ENCODE measurements around the gene FAH.

FAH gene

DNA sequence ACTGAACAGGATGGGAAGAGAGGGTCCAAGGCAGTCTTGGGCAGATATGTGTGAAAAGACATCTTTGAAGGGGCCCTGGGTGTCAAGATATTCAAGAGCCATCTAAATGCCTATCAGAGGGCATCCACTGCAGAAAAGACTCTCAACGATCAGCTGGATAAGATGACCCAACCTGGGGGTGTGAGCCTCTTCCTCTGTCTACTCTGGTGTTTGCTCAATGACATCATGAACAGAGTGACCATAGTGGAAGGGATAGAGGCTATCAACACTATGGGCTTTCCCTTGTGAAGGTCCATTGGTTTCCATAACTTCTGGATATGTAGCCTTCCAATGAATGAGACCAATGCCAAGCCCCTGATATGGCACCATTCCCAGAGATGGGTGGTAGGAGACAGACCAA lies 42.1 kb downstream of the FAH start:
- Histone ChIP-seq H3K36me3 (ENCODE audit: control insufficient read depth, insufficient read depth, low read length) (no peaks in the 10 kb centered on the region), H3K4me1 (ENCODE audit: control insufficient read depth, insufficient read depth, low read length) (peaks cover 11% of the 10 kb centered on the region), H3K27me3 (ENCODE audit: control insufficient read depth, insufficient read depth, low read length) (no peaks in the 10 kb centered on the region), H3K4me3 (ENCODE audit: low read depth, low read length) (no peak overlapping the region), H3K9ac (ENCODE audit: low read length) (no peak overlapping the region), H3K9me3 (ENCODE audit: control insufficient read depth, insufficient read depth, low read depth, low read length) (no peaks in the 10 kb centered on the region), H3K27ac (ENCODE audit: low read depth, low read length) (no peak overlapping the region)

DNA sequence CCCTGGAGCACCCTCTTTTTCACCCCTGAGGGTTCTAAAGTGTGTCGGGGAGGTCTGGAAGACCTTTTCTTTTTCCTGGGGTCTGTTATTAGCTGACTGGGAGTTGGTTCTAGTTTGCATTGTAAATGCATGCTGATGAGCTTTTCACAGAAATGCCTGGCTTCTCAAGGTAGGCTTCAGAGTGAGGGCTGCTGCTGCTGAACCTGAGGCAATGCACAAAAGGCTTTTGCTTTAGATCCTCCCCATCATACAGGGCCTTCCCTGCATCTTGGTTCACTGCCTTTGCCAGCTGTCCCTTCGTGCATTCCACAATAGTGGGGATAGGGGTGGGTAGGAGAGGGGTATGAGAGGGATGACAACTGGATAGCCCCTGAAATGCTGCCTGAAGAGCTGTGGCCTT lies 46.6 kb downstream of the FAH start:
- Histone ChIP-seq H3K9ac (ENCODE audit: low read length) (no peak overlapping the region), H3K27ac (ENCODE audit: low read depth, low read length) (no peak overlapping the region), H3K9me3 (ENCODE audit: control insufficient read depth, insufficient read depth, low read depth, low read length) (no peaks in the 10 kb centered on the region), H3K27me3 (ENCODE audit: control insufficient read depth, insufficient read depth, low read length) (no peaks in the 10 kb centered on the region), H3K4me3 (ENCODE audit: low read depth, low read length) (no peak overlapping the region), H3K36me3 (ENCODE audit: control insufficient read depth, insufficient read depth, low read length) (no peaks in the 10 kb centered on the region), H3K4me1 (ENCODE audit: control insufficient read depth, insufficient read depth, low read length) (peaks cover 13% of the 10 kb centered on the region)

DNA sequence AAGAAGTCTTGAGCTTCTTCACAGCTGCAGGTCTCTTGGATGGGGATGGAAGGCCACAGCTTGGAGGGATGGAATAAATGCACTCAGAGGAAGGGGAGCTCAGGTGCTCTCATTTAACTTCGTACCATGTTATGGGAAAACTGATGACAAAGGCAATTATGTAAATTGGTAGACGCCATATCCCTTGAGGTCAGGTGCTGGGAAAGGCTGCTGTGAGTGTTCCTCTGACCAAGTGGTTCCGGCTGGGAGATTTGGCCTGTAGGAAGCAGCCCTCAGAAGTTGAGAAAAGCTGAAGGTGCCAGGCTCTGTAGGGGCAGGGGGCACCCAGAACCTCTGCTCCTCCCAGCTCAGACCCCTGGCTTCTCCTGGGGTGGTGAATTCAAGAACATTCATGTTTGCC lies 47.1 kb downstream of the FAH start:
- Histone ChIP-seq H3K27me3 (ENCODE audit: control insufficient read depth, insufficient read depth, low read length) (no peaks in the 10 kb centered on the region), H3K36me3 (ENCODE audit: control insufficient read depth, insufficient read depth, low read length) (no peaks in the 10 kb centered on the region), H3K9me3 (ENCODE audit: control insufficient read depth, insufficient read depth, low read depth, low read length) (no peaks in the 10 kb centered on the region), H3K4me3 (ENCODE audit: low read depth, low read length) (no peak overlapping the region), H3K27ac (ENCODE audit: low read depth, low read length) (no peak overlapping the region), H3K9ac (ENCODE audit: low read length) (no peak overlapping the region), H3K4me1 (ENCODE audit: control insufficient read depth, insufficient read depth, low read length) (peaks cover 13% of the 10 kb centered on the region)

DNA sequence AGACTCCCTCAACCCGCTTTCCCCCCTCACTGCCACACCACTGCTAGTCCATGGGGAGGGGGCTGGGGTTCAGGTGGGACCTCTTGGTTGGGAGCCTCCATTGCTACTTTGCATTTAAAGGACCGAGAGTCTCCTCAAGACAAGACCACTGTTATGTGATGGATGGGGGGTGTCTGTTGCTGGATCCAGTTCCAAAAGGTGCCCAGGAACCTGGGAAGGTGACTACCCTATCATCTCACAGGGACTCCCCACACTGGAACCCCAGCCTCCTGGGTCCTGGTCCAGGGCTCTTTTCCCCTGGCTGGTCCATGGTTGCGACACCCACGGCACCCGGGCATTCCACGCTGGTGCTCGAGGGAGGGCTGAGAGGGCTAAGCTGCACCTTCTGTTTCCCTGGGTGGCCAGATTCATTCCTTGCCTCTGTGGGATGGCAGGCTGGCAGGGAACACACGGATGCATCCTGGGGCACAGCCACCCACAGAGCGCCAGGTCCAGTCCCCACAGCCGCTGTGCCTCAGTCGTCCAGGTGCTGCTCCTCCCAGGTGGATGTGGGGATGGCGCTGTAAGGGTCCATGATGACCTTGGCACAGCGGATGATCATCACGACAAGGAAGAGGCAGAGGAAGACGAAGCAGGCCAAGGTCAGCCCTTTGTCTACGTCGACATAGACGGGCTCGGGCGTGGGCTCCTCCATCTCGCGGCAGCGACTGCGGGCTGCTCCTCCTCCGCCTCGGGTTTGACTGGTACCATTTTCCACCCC lies 48.6 kb downstream of the FAH start:
- Histone ChIP-seq H3K27me3 (ENCODE audit: control insufficient read depth, insufficient read depth, low read length) (no peaks in the 10 kb centered on the region), H3K9me3 (ENCODE audit: control insufficient read depth, insufficient read depth, low read depth, low read length) (no peaks in the 10 kb centered on the region), H3K9ac (ENCODE audit: low read length) (no peak overlapping the region), H3K4me3 (ENCODE audit: low read depth, low read length) (no peak overlapping the region), H3K27ac (ENCODE audit: low read depth, low read length) (no peak overlapping the region), H3K36me3 (ENCODE audit: control insufficient read depth, insufficient read depth, low read length) (no peaks in the 10 kb centered on the region), H3K4me1 (ENCODE audit: control insufficient read depth, insufficient read depth, low read length) (peaks cover 13% of the 10 kb centered on the region)

DNA sequence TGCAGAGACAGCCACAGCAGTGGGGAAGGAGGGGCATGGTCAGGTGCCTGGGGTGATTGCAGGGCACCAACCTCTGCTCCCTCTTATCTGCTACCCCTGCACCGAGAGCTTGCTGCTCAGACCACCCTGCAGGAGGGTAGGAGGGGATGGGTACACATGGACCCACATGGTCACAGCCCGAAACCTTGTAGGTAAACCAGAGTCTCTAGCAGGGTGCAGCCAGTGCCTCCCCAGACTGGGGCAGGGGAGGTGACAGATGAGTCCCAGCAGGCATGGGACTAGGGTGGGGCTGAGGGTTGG lies 49.2 kb downstream of the FAH start:
- Histone ChIP-seq H3K36me3 (ENCODE audit: control insufficient read depth, insufficient read depth, low read length) (no peaks in the 10 kb centered on the region), H3K4me3 (ENCODE audit: low read depth, low read length) (no peak overlapping the region), H3K27ac (ENCODE audit: low read depth, low read length) (no peak overlapping the region), H3K9me3 (ENCODE audit: control insufficient read depth, insufficient read depth, low read depth, low read length) (no peaks in the 10 kb centered on the region), H3K4me1 (ENCODE audit: control insufficient read depth, insufficient read depth, low read length) (peaks cover 13% of the 10 kb centered on the region), H3K9ac (ENCODE audit: low read length) (no peak overlapping the region), H3K27me3 (ENCODE audit: control insufficient read depth, insufficient read depth, low read length) (no peaks in the 10 kb centered on the region)

DNA sequence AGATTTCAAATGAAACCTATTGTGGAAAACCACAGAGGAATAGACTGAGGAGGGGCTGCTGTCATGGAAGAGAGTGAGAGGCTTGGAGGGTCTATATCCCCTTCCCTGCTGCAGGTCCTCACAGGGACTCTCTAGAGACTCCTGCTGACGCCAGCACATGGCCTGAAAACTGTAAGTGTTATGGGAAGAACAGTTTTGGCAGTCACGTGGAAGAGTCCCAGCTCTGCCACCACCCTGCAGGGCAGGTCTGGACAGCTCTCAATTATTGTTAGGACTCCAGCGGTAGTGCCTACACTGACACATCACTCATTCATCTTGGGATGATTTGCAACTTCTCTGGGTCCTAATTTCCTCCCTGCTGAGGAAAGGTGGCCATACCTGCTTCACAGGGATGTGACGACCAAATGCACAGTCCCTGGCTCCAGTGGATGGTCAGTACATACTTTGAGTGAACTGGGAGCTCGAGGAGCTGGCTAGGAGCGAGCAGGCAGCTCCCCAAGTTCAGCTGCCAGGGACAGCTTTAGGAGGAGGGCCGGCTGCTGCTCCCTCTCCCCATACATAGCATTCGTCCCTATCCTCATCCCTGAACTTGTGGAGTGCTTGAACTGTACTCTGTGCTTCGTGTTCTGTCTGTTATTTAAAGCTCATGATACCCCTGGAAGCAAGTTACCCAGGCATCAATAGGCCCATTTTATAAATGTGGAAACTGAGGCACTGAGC lies 50.0 kb downstream of the FAH start:
- H3K4me3 ChIP-seq (ENCODE audit: low read depth, low read length), result no peak overlapping the region

DNA sequence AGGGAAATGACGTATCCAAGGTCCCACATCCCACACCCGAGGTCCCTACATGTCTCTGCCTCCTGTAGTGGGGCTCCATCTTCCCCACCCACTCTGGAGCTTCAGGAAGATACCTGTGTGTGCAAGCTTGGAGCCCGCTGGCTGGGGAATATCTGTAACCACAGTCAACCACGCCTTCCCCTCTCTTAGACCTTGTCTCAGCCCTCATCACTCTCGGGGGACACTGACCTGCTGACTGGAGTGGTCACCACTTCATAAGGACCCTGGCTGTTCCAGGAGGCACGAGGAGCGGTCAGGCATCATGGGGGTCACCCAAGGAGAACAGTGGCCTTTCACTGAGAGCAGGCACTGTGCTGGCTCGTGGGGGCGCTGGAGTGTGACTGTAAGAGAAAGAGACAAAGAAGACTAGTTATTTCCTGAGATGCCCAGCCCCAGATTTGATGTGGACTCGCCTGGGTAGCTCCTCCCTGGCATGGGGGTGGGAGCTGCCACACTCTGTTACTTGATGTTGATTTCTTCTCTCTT lies 50.6 kb downstream of the FAH start:
- H3K4me3 ChIP-seq (ENCODE audit: low read depth, low read length), result no peak overlapping the region
- no peak overlapping the region for H3K27ac ChIP-seq (ENCODE audit: low read depth, low read length)
- H3K9me3 ChIP-seq (ENCODE audit: control insufficient read depth, insufficient read depth, low read depth, low read length), result no peaks in the 10 kb centered on the region
- no peaks in the 10 kb centered on the region for H3K36me3 ChIP-seq (ENCODE audit: control insufficient read depth, insufficient read depth, low read length)
- H3K4me1 ChIP-seq (ENCODE audit: control insufficient read depth, insufficient read depth, low read length), result peaks cover 13% of the 10 kb centered on the region
- no peaks in the 10 kb centered on the region for H3K27me3 ChIP-seq (ENCODE audit: control insufficient read depth, insufficient read depth, low read length)
- H3K9ac ChIP-seq (ENCODE audit: low read length), result no peak overlapping the region

More for the DNA sequence above, 50.0 kb downstream of the FAH start:
- no peaks in the 10 kb centered on the region for H3K27me3 ChIP-seq (ENCODE audit: control insufficient read depth, insufficient read depth, low read length)
- H3K27ac ChIP-seq (ENCODE audit: low read depth, low read length), result no peak overlapping the region
- H3K9ac ChIP-seq (ENCODE audit: low read length), result no peak overlapping the region
- H3K9me3 ChIP-seq (ENCODE audit: control insufficient read depth, insufficient read depth, low read depth, low read length), result no peaks in the 10 kb centered on the region
- no peaks in the 10 kb centered on the region for H3K36me3 ChIP-seq (ENCODE audit: control insufficient read depth, insufficient read depth, low read length)
- H3K4me1 ChIP-seq (ENCODE audit: control insufficient read depth, insufficient read depth, low read length), result peaks cover 13% of the 10 kb centered on the region

DNA sequence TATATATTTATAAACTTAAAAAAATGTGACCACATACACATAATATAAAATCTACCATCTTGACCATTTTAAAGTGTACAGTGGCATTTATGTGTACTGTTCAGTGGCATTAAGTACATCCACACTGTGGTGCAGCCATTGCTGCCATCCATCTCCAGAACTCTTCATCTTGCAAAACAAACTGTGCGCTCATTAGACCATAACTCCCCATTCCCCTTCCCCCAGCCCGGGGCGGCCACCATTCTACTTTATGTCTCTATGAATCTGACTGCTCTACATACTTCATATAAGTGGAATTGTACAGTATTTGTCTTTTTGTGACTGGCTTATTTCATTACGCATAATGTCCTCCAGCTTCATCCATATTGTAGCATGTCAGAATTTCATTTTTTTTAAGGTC lies 51.4 kb downstream of the FAH start:
- Histone ChIP-seq H3K9me3 (ENCODE audit: control insufficient read depth, insufficient read depth, low read depth, low read length) (no peaks in the 10 kb centered on the region), H3K9ac (ENCODE audit: low read length) (no peak overlapping the region), H3K27me3 (ENCODE audit: control insufficient read depth, insufficient read depth, low read length) (no peaks in the 10 kb centered on the region), H3K4me1 (ENCODE audit: control insufficient read depth, insufficient read depth, low read length) (peaks cover 9% of the 10 kb centered on the region), H3K27ac (ENCODE audit: low read depth, low read length) (no peak overlapping the region), H3K36me3 (ENCODE audit: control insufficient read depth, insufficient read depth, low read length) (no peaks in the 10 kb centered on the region), H3K4me3 (ENCODE audit: low read depth, low read length) (no peak overlapping the region)

DNA sequence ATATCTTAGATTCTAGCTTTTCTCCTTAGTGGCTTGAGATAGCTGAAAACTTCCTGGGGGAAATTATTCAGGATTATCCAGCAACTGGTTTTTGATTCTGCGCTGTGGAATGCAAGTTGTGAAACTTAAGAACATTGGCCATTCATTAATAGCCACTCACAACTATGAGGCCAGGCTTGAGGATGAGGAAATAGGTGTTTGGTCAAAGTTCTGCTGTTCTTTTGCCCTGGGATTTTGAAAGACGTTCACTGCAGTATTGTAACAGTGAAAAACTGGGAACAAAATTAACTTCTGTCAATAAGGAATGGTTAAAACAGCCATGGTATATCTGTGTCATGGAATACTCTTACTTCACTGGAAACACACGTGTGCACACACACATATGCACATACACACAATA lies 55.1 kb downstream of the FAH start:
- Histone ChIP-seq H3K4me3 (ENCODE audit: low read depth, low read length) (no peak overlapping the region), H3K4me1 (ENCODE audit: control insufficient read depth, insufficient read depth, low read length) (no peaks in the 10 kb centered on the region; the same call in 1 of the 2 replicates), H3K9ac (ENCODE audit: low read length) (no peak overlapping the region), H3K9me3 (ENCODE audit: control insufficient read depth, insufficient read depth, low read depth, low read length) (no peaks in the 10 kb centered on the region), H3K36me3 (ENCODE audit: control insufficient read depth, insufficient read depth, low read length) (no peaks in the 10 kb centered on the region), H3K27ac (ENCODE audit: low read depth, low read length) (no peak overlapping the region), H3K27me3 (ENCODE audit: control insufficient read depth, insufficient read depth, low read length) (no peaks in the 10 kb centered on the region)

DNA sequence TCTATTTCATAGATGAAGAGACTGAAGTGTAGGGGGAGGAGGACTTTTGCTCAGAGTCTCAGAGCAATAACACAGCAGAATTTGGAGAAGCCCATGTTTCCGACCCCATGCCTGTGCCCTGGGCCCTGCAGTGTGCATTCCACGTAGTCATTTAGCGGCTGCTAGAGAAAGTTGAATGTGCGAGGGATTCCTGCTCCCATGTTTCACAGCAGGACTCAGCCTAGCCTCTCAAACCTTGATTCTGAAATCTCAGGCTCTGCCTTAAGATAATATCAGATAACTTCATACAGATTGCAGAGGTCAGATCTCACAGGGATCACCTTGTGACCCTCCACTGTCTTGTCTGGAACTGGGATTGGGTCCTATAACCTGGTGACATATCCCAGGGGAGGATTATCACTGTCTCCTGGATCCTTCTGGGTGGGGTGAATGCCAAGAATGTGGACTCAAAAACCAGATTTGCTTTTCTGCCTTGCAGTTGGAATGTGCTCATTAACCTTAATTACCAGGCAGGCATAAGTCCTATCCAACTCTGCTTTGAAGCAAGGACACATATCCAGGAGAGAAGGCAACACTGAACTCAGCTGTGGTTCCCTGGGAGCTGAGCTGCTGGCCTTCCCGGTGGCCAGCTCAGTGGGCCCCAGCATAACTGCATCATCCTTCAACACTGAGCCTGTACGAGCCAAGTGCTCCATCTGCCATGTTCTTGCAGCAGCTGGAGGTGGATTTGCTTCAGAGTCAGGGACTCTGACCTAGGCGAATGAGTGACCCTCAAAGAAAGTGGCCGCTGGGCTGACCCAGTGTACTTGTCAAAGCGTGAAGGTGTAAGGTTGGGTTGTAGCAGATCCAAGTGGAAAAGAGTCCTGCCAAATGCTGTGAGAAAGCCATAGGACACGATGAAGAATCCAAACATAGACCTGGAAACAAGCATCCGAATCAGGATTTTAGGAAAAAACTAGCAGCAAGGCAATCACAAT lies 56.2 kb downstream of the FAH start:
- no peaks in the 10 kb centered on the region for H3K36me3 ChIP-seq (ENCODE audit: control insufficient read depth, insufficient read depth, low read length)
- no peaks in the 10 kb centered on the region; the same call in 1 of the 2 replicates for H3K4me1 ChIP-seq (ENCODE audit: control insufficient read depth, insufficient read depth, low read length)
- H3K27ac ChIP-seq (ENCODE audit: low read depth, low read length), result no peak overlapping the region
- H3K27me3 ChIP-seq (ENCODE audit: control insufficient read depth, insufficient read depth, low read length), result no peaks in the 10 kb centered on the region
- H3K4me3 ChIP-seq (ENCODE audit: low read depth, low read length), result no peak overlapping the region
- H3K9ac ChIP-seq (ENCODE audit: low read length), result no peak overlapping the region
- peaks cover 4% of the 10 kb centered on the region; the same call in 1 of the 2 replicates for H3K9me3 ChIP-seq (ENCODE audit: control insufficient read depth, insufficient read depth, low read depth, low read length)
